ENCODE data around the gene HDAC11.
A peak's percentile ranks its signal among the peaks of the same experiment; 100 is the strongest.

HDAC11 gene

DNA sequence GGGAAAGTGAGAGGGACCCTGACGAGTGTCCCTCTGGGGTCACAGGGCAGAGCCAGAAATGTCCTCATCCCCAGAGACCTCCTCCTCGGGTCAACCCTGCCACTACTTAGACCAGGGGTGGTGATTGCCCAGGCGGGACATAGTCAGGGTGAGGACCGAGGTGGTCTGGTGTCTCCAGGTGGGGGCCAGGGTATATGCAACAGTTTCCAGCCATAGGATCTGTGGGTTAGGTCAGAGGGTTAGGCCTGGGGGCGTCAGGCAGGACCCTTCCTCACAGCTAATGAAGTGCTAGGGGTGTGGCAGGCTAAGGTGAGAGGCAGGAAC lies 46.5 kb downstream of the HDAC11 start:
- no peak for DNase-seq

DNA sequence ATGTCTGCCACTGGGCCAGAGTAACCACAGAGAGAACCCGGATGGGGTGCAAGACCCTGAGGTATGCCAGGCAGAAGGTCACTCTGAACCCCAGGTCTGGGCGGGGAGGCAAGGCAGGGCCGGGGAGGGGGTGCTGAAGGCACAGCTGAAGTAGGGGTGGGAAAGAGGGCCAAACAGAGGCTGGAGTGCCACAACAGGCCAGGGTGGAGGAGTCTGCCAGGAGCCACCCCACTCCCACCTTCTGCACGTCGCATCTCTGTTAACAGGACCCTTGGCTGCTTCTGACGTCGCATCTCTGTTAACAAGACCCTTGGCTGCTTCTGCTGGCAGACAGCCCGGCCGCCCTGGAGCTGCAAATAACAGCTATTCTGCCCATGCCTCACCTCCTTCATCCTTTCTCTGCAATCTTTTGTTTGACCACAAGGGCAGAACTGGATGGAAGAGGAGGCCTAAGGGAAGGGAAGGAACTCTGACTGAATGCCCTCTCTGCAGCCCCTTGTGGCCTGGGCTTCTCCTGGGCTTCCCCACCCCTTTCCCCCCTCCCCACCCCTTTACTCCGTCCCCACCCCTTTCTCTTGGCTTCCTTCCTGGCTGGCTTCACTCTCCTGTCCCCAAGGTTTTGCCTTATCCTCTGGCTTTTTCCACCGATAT lies 48.2 kb downstream of the HDAC11 start:
- DNase-seq = peak; percentile 9

DNA sequence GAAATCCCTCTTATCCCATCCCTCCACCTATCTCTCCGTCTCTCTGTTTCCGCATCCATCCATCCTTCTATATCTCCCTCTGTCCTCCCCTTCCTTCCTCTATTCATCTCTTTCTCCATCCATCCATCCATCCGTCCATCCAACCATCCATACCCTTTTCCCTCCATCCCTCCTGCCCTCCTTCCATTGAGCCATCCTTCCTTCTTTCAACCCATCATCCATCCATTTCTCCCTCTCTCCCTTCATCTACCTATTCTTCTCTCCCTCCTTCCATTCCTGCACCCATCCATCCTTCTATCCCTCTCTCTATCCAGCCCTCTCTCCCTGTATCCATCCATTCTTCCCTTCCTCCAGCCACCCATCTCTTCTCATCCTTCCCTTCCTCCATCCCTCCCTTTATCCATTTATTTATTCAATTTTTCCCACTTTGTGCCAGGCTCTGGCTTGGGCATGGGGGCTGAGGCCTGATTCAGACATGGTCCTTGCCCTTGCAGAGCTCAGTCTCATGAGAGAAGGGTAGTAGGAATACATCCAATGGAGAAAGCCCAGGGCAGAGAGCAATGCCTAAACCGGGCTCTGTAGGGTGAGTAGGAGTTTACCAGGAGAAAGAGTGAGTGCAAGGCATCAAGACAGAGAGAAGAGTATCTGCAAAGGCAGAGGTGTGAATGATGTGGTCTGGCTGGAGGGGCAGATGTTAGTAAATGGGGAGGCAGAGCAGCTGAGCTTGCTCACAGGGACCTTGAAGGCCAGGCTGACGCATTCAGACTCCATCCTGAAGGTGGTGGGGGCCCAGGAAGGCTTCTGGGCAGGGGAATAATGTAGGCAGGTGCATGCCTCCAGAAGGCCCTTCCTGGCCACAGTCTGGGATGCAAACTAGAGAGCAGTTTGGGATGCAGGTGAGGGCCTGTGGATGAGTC lies 49.3 kb downstream of the HDAC11 start:
- DNase-seq = no peak

DNA sequence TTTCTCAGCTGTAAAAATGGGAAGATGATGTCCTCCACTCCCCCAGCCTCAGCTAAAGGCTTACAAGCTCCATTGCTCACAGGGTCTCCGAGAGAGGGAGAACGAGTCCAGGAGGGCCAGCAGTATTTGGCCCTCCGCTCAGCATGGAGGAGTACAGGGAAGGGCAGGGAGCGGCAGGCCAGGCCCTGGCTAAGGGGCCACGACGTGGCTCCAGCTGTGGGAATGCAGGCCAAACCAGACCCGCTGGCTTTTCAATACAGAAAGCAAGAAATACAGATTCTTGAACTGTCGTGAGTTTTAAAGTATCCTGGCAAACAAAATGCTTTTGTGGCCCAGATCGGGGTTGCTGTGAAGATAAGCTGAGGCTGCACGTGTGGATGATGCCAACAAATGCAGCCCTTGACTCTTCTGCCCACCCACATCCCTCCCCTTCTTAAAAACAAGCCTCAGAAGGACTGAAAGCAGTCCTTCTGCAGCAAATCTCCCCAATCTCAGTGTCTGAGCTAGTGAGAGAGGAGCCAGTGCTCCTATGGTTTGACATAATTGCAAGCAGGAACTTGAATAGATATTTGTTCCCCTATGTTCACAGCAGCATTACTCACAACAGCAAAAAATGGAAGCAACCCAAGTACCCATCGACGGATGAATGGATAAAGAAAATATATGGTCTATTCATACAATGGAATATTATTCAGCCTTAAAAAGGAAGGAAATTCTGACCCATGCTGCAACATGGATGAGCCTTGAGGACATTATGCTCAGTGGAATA lies 50.3 kb downstream of the HDAC11 start:
- no peak for DNase-seq

DNA sequence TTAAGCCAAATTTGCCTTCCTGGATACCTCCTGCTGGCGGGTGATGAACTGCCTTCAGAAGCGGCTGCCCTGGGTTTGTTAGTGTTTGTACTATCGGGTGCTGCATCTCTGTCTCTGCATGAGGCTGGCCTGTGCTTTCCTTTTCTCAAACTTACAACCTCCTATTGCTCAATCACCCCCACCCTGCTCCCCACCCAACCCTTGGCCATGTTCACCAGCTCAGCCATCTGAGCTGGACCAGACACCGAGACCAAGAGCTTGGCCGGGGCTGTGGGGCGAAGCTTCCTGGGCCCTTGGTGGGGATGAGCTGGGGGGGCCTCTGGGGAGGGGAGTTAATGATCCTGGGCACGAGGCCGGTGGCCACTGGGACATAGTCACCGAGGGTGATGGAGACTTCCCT lies 52.0 kb downstream of the HDAC11 start:
- no peak for DNase-seq

DNA sequence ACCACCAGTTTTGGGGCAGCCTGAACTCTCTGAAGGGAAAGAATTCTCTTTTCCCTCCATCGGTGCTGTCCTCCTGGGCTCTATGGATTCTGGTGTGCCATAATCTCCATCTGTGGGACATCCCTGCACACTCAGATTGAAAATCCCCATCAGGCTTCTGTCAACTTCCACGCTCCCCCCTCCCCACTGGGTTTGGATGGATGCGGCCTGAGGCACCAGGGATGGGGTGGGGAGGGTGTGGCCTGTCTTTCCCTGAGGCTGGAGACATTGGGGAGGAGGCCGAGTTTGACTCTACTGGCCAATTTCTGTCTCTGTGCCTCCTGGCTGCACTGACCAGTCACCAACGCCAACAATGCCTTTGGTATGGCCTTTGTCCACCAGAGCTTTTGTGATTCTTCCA lies 52.5 kb downstream of the HDAC11 start:
- DNase-seq = no peak

DNA sequence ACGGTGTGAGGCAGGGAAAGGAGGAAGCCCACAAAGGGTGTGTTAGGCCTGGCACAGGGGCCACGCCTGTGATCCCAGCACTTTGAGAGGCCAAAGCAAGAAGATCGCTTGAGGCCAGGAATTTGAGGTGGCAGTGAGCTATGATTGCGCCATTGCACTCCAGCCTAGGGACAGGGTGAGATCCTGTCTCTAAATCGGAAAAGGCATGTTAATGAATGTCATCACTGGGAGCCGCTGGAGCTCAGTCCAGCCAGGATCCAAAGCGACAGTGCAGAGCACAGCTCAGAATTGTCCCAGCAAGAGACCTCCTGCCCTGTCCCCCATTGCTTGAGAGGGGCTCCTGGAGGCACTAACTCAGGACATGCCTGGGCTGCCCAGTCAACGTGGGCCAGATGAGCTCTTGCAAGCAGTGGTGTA lies 53.8 kb downstream of the HDAC11 start:
- no peak for DNase-seq

DNA sequence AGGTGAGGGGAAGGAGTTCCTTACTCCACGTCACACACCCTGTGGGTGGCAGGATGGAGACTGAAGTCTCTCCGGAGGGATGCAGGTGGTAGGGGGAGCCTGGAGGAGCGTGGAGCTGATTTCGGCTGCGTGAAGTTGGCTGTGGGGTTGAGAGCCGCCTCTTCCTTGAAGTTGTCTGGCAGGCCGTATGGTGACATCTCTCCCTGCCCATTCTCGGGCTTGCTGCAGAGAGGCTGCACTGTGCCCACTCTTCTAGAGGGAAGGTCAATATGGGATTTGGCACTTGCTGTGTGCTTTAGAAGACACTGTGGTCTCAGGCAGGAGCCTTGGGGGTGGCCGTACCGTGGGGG lies 55.4 kb downstream of the HDAC11 start:
- DNase-seq = no peak

DNA sequence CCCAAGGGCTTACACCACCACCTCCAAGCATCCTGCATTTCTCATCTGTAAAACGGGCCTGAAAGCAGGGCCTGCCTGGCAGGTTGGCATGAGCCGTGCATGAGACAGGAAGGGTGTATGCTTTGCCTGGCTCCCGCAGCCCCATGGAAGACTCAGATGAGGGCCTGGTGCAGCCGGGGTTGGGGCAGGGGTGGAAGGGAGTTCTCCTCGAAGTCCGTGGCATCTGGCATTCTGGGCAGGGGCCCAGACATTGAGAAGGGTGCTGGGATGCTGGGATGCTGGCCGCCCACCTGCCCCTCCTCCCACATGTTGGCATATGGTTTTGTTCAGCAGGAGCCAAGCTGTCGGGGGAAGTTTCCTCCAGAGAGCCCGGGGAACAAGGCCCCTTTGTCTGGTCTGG lies 55.8 kb downstream of the HDAC11 start:
- DNase-seq = no peak

DNA sequence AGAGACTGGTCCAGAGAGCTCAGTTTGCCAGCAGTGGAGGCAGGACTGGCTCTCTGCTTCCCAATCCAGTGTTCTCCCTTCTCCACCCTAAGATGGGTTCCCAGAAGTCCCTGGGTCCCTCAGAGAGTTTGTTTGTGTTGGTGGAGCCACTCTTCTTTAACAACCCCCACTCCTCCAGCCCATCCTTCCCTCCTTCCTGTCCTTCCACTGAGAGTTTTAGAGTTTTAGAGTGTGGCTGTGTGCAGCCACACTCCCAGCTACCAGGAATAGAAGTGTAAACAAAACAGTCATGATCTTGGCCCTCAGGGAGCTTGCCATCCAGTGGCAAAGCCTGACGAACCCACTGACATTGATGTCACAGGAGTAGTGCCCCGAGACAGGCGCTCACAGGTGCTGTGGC lies 56.3 kb downstream of the HDAC11 start:
- no peak for DNase-seq

DNA sequence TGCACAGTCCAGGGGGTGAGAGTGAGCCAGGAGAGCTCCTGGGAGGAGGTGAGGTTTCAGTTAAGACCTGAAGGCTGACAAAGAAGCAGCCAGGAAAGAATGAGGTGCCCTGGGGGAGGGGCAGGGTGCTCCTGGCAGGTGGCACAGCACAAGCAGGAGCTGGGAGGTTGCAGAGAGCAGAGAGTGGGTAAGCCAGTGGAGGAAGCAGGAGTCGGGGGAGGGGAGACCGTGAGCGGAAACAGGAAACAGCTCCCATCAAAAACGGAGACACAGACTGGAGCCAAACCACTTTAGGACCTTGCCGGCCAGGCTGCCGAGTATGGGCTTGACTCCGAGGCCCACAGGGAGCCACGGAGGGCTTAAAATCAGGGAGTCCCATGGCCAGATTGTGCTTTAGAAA lies 56.7 kb downstream of the HDAC11 start:
- DNase-seq = peak; percentile 58

DNA sequence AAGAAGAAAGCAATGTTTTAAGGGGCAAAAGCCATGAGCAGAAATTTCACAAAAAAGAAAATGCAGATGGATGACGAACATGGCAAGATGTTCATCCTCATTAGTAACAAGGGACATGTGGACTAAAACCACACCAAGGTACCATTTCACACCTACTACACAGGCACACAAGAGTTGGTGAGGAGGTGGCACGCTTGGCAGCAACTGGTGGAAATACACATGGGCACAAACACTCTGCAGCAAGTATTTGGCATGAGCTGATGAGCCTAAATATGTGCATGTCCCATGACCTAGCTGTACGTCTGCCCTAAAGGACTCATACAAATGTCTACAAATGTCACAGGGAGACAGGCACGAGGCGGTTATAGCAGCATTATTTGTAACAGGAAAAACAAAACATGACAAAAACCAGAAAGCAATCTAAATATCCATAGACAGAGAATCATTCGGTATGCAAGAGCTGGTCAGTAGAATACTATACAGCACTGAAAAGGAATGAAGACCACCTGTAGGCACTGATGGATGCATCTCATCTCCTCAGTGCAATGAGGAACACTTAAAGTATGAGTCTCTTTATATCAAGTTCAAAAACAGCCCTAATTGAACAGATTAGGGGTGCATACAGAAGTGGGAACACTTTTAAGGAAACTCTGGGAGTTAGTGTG lies 57.3 kb downstream of the HDAC11 start:
- DNase-seq = no peak

DNA sequence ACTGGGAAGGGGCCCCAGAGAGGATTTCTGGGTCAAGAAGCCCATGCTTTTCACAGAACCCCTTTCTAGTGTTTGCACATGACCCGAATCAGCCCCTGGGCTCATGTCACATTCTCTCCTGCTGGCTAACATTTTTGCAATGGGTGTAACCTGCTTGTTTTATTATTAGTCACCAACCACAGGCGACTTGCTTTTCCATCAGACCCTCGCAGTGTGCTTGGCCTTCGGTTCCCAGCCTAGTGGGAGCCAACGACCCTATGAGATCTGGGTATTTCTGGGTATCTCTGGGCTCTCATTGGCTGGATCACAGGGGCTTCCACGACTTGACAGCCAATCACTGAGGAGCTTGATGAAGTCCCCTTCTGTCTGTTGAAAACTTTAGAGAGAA lies 57.8 kb downstream of the HDAC11 start:
- DNase-seq = no peak

DNA sequence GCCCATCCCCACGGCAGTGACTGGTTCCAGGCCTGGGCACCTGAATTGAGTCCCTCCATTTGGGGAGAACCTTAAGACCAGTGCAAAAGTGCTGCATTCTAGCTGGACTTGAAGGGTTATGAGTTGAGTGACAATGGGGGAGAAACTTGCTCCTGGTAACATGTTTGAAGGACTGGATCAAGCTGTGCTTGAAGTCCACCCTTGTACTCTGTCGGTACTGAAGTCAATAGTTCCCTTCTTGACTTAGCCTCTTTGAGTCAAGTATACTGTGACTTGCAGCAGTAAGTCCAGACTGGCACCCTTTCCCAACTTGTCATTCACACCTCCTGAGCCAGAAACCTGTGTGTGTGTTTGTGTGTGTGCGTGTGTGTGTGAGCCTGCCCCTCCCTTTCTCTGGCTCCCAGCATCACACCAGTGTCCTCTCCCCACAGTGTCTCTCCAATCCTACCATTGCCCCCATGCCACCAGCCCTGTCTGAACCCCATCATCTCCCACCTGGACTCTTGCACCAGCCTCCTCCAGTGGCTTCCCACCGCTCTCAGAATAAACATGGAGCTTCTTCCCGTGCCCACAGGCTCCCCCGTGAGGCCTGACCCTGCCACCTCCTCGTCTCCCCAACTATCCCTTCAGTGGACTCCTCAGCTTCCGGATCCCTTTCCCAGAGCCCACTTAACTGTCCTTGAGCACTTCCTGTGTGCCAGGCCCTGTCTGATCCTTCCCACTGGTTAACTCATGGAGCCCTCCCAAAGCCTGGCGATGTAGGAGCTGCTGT lies 58.6 kb downstream of the HDAC11 start:
- no peak for DNase-seq

DNA sequence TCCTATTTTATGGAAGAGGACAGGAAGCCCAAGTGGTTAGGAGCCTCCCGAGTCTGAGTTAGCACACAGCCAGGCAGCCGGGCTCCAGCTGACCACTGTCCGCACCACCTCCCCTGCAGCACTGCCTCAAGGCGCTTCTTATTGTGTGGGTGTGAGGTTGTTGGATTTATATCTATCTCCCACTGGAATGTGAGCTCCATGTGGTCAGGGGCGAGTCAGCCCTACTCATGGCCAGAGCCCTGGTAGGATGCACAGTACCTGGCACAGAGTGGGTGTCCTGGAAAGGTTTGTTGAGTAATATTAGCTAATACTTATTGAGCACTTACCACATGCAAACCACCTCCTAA lies 59.2 kb downstream of the HDAC11 start:
- no peak for DNase-seq

DNA sequence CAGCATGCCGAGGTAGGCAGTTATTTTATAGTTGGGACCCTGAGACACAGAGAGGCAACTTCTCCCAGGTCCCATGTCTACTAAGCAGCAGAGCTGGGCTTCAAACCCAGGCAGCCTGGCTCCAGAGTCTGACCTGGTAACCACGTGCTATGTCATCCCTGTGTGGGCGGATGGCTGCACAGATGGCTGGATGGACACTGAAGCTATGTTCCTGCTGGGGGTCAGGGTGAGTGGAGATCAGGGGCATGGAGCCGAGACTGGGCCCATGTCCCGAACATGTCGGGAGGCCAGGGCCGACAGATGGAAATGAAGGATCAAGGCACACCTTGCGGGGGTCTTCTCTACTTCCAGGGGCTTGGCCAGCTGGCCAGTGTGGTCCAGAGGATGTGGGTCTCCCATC lies 59.6 kb downstream of the HDAC11 start:
- no peak for DNase-seq

DNA sequence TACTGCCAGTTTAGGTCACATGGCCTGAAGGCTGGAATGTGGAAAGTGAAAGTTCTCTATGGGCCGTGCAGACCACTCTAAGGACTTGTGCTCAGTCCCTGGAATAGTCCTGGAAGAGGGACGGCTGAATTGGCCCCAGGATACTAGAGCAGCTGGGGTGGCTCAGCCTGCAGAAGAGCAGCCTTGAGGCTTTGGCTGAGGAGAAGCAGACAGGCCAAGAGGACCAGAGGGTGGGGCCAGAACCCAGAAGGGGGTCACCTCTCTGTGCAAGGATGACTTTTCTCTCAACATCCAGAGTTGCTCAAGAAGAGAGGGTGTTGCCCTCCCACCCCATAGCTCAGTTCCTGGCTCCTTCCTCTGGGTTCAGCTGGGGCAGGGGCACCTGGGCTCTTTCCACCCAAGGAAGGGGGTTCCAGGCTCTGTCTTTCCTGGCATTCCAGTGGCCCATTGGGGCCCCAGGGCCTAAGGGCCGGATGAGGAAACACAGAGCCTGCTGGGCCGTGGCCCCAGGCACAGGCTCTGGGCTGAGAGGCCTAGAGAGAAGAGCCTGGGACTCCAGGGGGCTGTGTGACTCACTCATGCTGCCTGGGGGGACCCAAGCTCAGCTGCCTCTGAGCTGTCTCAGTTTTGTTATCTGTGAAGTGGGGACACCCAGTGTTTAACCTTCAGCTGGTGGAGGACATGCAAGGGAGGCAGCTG lies 60.3 kb downstream of the HDAC11 start:
- no peak for DNase-seq

DNA sequence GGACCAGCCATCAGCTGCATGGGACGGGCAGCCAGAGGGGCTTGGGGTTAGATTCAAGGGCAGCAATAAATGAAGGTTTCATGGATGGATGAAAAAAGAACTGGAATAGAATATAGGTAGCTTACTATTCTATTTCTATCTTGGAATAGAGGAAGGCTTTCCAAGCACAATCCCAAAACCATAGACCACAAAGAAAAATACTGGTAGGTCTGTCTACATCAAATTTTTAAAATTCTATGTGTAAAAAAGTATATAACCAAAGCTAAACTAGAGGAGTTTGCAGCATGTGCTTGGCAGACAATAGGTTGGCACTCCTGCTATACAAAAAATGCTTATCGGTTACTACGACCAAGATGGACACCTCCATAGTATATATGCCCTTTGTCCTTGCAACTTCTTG lies 61.6 kb downstream of the HDAC11 start:
- no peak for DNase-seq

DNA sequence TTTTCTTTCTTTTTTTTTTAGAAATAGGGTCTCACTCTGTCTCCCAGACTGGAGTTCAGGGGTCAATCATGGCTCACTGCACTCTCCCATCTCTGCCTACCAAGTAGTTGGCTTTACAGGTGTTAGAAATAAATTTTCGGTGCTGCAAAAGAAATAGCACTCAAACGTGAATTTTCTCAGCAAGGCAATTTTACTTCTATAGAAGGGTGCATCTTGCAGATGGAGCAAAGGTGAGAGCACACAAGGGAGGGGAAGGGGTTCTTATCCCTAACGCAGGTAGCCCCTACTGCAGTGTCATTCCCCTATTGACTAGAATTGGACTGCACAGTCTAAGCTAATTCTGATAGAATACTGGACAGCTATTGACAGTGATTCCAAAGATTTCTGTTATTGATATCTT lies 62.0 kb downstream of the HDAC11 start:
- no peak for DNase-seq

DNA sequence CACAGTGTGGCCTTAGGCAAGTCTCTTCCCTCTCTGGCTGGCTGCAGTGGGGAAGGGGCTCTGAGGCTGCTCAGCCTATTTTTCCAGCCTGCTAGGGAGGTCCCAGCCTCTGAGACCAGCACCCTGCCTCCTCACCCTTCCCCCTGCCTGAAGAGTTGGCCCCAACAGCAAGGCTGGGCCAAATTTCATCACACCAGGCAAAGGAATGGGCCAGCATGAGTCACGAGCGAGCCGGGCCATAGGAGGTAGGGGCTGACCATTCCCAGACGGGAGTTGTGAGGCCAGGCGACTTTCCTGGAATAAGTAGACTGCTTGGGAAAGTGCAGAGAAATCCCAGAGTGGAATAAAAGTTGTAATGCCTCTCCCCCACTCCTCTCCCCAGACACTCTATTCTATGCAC lies 63.1 kb downstream of the HDAC11 start:
- no peak for DNase-seq

DNA sequence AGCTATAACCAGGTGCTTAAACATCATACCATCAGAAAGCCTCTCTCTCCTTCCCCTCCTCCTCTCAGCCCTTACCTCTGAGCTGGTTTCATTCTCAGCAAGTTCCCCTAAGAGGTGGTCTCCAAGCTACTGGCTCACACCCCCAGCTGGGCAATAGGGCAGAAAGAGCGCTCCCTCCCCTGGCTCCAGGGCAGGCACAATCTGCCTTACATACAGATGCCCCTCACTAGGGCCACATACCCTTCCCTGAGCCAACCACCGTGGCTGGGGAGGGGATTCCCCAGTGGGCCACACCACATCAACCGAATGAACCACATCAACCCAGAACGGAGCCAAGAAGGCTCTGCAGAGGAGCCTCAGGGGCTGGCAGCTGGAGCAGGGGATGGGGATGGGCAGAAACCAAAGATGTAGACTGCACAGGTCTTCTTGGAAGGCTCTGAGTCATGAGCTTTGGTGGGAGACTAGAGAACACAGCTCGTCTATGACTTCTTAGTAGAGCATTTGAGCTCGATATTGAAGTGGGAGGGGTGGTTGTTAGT lies 64.3 kb downstream of the HDAC11 start:
- no peak for DNase-seq

All from NCI-H2029 (cell line).